ENCODE results near the gene CSF2.

CSF2 gene

GRCh38 chr5:132073231-132074013 lies at the start of gene CSF2:
CSF2 (plus strand) TSS chr5:132073789; CDS start chr5:132073824, 35 bp downstream.
- peak; percentile 51 for DNase-seq

- no peak for DNase-seq
Measured at GRCh38 chr5:132024117-132024435, 49.5 kb upstream of the CSF2 start.

DNA sequence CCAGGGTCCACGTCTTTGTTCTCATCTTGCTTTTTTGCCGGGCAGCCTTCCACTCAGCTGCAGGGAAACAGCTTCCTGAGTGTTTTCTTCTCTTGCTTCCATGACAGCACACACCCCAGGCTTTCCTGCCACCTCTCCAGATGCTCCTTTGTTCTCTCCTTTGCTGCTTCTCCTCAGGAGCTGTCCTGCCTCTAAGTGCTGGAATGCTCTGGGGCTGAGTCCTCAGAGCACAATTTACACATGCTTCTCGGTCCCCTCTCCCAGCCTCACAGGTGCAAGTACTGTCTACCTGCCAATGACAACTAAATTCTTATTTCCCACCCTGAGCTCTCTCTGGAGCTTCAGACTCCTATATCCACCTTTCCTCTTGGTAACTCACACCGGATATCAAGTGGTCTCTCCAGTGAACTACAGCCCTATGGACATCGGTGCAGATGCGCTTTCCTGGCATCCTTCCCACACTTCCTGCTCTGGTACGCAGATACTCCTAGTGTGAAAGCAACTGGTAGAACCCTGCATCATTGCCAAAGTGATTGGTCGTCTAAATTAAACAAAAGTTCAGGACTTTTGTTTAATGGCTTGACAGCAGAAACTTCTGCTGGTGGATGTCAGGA lies 48.7 kb upstream of the CSF2 start:
- no peak for DNase-seq

GRCh38 chr5:132025403-132025971 lies 48.1 kb upstream of the CSF2 start:
- no peak for DNase-seq

DNA sequence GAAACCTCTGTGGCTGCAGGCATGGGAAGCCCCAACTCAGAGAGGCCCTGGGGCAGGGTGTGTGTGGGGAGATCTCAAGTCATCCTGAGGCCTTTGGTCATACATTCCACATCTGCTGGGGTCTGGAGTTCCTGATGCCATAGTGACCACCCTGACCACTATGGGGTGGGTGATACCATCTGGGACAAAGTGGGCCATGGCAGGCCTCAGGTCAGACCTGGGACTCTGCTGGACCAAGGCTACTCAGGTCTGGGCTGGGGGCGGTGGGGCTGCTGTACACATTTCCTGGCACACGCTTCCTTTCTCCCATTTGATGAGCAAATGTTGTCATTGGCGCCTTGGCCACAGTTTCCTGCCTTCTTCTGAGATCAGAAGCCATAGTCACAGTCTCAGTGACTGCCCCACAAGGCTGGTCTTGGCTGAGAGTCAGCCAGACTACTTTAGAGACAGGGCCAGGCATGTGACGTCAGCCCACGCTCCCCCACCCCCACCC lies 47.0 kb upstream of the CSF2 start:
- DNase-seq = peak; percentile 69

DNA sequence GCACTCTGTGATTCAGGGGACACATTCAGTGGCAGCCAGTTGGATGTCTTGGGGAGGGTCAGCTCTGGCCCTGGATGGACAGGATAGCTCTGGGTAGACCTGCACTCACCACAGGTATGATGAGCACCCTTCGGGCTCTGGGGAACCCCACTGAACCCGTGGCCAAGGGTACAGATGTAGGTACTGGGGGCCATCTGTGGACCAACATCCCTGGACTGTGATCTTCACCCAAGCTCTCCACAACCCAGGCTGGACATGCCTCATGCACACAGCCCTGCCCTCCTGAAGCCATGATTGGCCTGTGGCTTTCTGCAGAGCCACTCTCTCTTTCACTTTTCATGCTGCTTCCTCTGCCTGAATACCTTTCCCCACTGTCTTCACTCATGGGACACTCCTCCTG lies 46.6 kb upstream of the CSF2 start:
- DNase-seq = no peak

GRCh38 chr5:132029609-132030330 lies 43.8 kb upstream of the CSF2 start:
- no peak for DNase-seq

DNA sequence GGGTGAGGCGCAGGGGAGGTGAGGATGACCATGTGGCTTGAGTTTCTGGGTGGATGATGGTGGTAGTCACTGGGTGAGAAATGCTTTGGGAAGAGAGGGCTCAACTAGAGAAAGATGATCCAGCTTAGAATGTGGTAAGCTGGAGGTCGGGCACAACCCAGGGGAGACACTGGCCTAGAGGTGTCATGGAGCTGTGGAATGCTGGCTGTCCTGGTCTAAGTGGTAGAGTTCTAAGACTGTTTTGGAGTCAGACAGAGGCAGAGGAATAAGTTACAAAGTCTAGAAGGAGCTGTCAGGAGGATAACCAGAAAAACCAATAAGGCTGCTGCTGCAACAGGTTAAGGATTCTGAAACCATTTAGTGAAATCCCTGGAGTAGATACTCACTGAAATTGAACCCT lies 43.0 kb upstream of the CSF2 start:
- DNase-seq = no peak

DNA sequence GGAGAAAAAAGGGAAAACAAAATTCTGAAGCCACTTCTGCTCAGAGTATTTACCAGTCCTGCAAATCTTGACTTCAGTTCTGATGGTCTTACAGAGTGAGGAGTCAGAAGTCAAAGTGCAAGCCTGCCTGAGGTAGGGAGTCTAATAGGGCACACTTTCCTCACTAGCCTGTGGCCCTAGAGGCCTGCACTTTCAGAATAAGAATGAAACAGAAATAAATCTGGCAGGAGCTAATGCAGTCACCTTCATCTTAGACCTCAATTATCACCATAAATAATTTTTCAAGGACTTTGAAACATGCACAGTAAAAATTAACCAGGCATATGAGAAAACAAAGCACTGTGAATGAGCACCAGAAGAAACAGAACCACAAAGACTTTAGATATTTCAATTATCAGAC lies 41.4 kb upstream of the CSF2 start:
- DNase-seq = no peak

- no peak for DNase-seq
Measured at GRCh38 chr5:132033122-132033521, 40.5 kb upstream of the CSF2 start.

DNA sequence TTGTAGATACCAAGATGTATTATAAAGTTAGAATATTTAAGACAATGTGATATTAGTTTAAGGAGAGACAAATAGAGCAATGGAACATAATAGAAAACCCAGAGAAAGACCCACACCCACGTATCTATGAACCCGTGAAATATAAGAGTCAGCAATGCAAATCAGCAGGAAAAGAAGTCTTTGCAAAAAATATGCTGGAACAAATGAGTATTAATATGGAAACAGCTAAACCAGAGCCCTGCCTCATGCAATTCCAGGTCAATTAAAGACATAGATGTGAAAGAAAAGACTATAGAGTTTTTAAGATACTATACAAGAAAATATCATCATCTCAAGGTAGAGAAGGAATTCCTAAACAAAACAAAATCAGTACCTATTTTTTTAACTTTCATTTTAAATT lies 36.2 kb upstream of the CSF2 start:
- DNase-seq = no peak

- no peak for DNase-seq
Measured at GRCh38 chr5:132044207-132044606, 29.4 kb upstream of the CSF2 start.

DNA sequence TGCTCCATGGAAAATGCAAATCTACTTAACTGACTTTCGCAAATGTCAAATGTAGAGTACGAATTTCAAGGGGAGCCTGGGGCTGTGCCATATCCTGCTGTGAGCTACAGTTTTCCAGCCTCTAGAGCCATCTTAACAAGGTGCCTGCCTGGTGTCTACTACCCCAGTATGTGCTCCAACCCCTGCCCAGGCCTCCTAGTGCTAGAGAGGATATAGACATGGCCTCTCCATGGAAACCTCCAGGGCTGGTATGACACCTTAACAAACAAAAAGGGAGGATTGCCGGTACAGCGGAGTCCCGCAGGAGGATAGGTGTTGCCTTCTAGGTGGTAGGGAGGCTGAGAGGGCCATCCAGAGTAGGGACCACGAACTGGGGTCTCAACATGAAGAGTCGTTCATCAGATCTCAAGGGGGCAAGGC lies 26.7 kb upstream of the CSF2 start:
- DNase-seq = no peak

GRCh38 chr5:132049093-132049492 lies 24.5 kb upstream of the CSF2 start:
- no peak for DNase-seq

DNA sequence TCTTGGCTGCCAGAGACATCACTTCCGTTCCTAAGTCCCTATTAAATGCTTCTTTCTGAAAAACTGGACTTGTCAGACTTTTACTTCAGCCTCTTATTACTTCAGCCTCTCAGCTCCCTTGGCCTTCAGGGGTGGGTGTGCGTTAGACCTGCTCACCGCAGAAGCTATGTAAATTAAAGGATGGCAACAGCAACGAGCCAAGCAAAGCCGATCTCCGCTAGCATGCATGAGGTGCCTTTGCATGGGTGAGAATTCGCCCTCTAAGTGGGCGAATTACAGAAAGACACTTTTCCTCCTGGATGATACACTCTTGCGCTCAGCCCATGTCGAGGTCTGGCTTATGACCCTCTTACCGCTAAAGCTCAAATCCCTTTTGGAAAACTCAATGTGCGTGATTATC lies 24.0 kb upstream of the CSF2 start:
- DNase-seq = no peak

DNA sequence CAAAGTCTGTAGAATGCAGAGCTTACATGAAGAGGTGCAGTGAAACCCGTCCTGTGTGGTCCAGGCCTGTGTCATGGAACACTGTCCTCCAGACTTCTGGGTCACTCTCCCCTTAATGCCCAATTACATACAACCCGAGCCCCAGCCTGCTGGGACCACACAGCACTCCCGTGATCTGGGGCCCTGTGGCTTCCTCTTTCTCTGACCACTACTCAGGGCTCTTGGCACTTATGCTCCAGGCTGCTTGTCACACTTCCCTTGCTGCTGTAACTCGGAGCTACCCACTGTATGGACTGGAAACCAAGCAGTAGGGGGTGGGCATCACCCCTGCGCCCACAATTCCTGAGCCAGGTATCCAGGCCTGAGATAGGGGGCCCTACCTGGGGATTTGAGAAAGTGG lies 23.5 kb upstream of the CSF2 start:
- no peak for DNase-seq

DNA sequence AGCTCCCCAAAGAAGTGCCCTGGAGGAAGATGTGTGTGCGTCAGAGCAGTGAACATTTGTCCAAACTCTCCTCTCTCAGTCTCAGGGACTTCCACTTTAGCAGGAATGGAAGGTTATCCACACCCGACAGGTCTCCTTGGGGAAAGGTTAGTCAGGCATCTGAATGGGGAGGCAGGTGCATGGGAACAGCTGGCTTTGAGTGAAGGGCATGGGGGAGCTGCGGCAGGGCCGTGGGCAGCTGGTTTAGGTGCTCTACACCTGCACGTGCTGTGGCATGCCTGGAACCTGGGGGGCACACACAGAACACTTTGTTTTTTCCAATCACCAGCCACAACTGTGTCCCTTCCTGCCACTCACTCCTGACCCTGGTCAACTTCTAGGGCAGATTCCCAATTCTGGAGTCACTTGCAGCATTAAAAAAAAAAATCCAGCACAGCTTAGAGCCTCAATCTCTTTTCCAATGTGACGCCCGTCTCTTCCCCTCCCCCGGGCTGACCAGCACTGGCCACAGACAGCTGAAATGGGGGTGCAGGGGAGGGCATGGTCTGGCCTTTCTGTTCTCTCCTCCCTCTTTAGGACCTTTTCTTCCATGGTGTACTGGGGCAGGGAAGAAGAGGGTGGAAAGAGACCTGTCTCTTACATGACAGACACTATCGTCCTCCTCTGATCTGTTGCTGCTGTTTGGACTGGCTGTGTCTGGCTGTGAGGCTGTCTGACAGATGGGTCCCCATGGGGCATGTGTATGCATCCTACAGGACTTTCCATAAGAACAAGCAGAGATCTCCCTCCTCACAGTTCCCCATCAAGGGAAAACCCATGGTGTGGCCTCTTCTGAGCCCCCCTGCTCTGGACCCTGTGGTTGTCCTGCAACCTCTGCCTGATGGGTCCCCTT lies 22.7 kb upstream of the CSF2 start:
- DNase-seq = no peak

DNA sequence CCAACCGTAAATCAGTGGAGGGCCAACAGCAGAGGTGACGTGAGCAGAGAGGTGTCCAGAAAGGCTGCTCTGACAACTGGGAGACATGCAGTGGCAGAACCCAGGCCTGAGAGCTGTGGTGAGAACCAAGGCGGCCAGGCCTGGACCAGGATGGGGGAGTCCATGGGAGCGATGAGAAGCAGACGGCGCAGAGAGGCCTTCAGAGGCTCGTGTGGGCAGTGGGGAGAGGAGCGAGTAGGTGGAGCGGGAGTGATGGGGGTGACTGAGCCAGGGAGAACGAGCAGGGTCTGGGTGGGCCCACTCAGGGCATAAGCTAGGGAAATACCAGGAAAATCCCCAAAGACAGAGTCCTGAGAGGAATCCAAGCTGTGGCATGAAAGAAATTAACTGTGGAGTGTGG lies 21.1 kb upstream of the CSF2 start:
- no peak for DNase-seq

DNA sequence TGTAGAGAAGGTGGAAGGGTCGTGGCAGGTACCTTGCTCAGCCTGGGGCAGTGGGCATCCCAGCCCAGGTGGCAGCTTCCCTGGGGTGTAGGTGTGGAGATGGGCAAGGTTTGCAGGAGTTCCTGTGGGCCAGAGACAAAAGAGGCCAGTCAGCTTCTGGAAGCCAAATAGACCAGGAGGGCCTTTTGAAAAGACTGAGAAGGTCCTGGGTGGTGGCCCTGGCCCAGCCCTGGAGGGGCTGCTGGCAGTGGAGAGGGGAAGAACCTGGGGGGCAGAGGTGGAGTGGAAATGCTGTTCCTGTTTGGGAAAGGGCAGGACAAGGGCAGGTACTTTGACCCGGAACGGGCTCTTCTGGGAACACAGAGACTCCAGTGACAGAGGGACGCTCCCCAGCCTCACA lies 20.1 kb upstream of the CSF2 start:
- no peak for DNase-seq

GRCh38 chr5:132054031-132054696 lies 19.4 kb upstream of the CSF2 start:
- no peak for DNase-seq

DNA sequence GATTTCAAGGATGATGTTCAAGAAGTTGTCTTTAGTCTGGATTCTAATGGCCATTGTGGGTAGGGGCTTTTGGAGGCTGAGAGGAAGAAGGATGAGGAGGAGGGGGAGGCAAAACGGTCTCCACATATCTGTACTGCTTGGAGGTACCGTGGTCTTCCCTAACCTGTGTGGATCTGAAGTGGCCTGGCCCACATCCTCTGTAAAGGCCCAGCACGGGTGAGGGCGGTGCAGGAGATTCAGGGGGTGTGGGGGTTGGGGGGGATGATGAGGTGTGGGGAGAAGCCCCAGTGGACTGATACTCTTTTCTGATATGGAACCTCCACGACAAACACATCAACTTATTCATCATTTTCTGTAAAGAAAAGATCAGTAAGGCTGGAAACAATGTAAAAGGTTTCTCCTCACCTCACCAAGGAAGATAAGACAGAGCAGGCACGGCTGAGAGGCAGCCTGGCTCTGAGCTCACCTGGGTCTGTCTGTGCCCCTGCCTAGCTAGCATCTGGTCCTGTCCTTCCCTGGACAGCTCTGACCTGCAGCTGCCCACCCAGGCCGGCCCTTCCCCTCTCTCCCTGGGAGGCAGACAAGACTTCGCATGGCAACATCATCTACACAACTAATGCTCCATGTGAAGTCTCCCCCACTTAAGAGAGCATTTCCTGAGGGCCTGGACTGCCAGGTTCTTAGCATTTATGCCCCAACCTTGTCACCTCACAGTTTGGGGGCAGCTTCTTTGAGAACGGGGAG lies 18.7 kb upstream of the CSF2 start:
- DNase-seq = no peak

Data from activated CD4-positive, alpha-beta T cell treated with anti-CD3 and anti-CD28 coated beads, Interleukin-10, Interleukin-2, amounts not matched to agents 100 ng/mL and 50 ng/mL, durations not matched to agents 16 hours and 8 hours (primary cell).